Lower leg skin (tissue), 4 donors: ENCODE measurements around the gene MRPL12. TPM values are rescaled to one million over a fixed set of nuclear protein-coding genes. Genes with fewer than 3 reads are reported as not detected.

Source experiments
- DNase-seq, 2 donors: peaks; one replicate each; pipeline ENCODE4 v3.0.0-alpha.2; 2019; ENCODE audit warnings: low spot score in 2 of 2
- H3K4me3 ChIP-seq: fragments of 200-600 bp; sonication (generic); 2 replicates; pipeline ENCODE4 v1.5.1; 2017; ENCODE audit warnings: mild to moderate bottlenecking, low read depth; ENCODE audit not compliant: poor library complexity, severe bottlenecking
- CTCF ChIP-seq, 3 donors: fragments of 450-650 bp; IDR thresholded peaks; one replicate each; pipeline ENCODE4 v1.5.1; 2016; ENCODE audit warnings: antibody characterized with exemption in 3 of 3, mild to moderate bottlenecking in 3 of 3, moderate library complexity in 2 of 3
- POLR2A ChIP-seq, 2 donors: fragments of 450-650 bp; IDR thresholded peaks; one replicate each; pipeline ENCODE4 v1.6.1; 2016 to 2017; ENCODE audit warnings: antibody characterized with exemption in 2 of 2, mild to moderate bottlenecking in 1 of 2, moderate library complexity in 1 of 2
- WGBS, 2 donors: methylation state at CpG; one replicate each; pipeline ENCODE4 v1.1.5; 2018; 5-methylcytosine and 5-hydroxymethylcytosine counted together
- intact Hi-C: fragments of 100-400 bp; cut with DNase I; formaldehyde crosslinking; loops from one replicate; pipeline ENCODE4 v1.15.0; 2023; ENCODE audit warnings: low total_unique reads
- total RNA-seq, 4 donors: library from RNA; depleted of rRNA; stranded (reverse); fragments of >200 nt; gene quantifications; one replicate each; pipeline ENCODE4 v1.1.0, GENCODE V29; 2016

The MRPL12 gene
- total RNA-seq, 4 donors from 2014 or later = 39.5 to 64.0 (median 43.1) TPM

- H3K4me3 ChIP-seq = no peak overlapping the region
- WGBS, 2 donors = 91 to 93% methylated on average over 27 to 28 of the region's 39 CpGs
- no peak for TF ChIP-seq CTCF (IDR thresholded peaks at IDR 0.05)
- TF ChIP-seq POLR2A (IDR thresholded peaks at IDR 0.05) = no peak
- intact Hi-C loops = no loop called here
- DNase-seq = no peak
Observed at GRCh38 chr17:81714412-81715106, 11.4 kb downstream of the MRPL12 start.

DNA sequence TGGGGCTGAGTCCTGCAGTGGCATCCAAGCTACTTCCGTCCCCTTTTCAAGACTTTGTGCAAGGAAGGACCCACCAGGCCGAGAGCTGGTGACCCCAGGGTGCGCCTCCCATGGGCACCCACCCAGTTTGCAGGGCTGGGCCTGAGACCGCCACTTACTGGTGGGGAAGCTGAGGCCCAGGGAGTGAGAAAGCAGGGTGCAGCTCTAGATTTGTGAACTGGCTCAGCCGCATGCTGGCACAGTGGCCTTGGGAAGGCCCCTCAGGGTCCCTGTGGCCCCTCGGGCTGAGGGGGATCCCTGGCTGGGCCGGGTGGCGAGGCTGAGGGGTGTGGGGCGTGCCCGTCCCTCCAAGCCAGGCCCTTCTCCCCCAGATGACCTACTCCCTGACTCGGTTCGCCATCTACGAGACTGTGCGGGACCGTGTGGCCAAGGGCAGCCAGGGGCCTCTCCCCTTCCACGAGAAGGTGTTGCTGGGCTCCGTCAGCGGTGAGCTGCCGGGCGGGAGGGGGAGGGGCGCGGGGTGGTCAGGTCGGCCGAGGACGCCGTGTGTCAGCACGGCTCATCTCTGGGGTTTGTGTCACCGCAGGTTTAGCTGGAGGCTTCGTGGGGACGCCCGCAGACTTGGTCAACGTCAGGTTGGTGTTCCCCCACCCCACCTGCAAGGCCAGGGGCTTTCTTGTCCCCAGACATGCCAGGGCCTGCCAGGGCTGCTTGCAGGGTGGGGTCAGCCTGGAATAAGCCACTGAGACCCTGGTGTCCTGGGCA, 12.1 kb downstream of the MRPL12 start:
- 92 to 97% methylated on average over 6 to 27 of the region's 32 CpGs for WGBS, 2 donors
- no peak overlapping the region for H3K4me3 ChIP-seq
- intact Hi-C loops = no loop called here
- no peak for DNase-seq
- TF ChIP-seq POLR2A (IDR thresholded peaks at IDR 0.05) (no peak), CTCF (IDR thresholded peaks at IDR 0.05) (no peak)

- no peak overlapping the region for H3K4me3 ChIP-seq
- TF ChIP-seq CTCF (IDR thresholded peaks at IDR 0.05) (no peak), POLR2A (IDR thresholded peaks at IDR 0.05) (no peak)
- DNase-seq = no peak
- intact Hi-C loops = no loop called here
- 82 to 86% methylated on average over 28 to 29 of the region's 43 CpGs for WGBS, 2 donors
Observed at GRCh38 chr17:81715872-81716673, 12.9 kb downstream of the MRPL12 start.

DNA sequence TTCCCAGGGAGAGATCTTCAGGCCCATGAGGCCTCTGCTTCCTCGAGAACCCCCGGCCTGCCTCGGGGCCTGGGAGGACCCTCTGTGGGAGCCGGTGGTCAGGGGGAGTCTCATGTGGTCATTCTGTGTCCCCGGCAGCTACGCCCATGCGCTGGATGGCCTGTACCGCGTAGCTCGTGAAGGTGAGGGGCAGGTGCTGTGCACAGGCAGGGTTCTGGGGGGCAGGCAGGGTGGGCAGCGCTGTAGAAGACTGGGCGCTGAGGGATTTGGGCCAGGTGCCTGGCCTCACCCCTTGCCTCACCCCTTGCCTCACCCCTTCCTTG, 13.5 kb downstream of the MRPL12 start:
- TF ChIP-seq CTCF (IDR thresholded peaks at IDR 0.05) = no peak
- 92 to 93% methylated on average over 5 to 8 of the region's 12 CpGs for whole genome bisulfite sequencing, 2 donors
- intact Hi-C loops = no loop called here
- DNase-seq = no peak
- H3K4me3 ChIP-seq = no peak overlapping the region

DNA sequence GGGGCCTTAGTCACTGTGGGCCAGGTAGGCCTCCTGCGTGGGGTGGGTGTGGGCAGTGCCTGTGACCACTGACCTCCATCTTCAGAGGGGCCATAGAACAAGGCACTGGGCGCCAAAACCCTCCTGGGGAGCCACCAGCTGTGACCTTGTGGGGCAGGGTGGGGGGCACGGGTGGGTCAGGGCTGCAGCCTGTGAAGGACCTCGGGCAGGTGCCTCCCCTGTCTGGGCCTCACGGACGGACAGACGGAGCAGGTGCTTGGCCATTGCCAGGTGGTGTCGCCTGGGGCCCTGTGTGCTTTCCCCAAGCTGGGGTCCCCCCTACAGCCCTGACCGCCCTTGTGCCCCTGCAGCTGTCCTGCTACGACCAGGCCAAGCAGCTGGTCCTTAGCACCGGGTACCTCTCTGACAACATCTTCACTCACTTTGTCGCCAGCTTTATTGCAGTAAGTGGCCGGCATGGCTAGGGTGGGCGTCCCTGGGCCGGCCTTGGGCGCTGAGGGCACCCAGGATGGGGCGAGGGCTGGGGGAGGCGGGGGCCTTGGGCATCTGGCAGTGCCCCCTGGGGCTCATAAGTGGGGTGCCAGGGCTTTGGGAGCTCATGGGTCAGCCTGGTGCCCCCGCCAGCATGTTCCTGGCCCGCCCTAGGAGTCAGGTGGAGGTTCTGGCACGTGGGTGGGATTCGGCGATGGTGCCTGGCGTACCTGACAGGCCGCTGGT, 14.0 kb downstream of the MRPL12 start:
- 98% methylated on average over 22 to 25 of the region's 25 CpGs for WGBS, 2 donors

More for the DNA sequence above, 14.0 kb downstream of the MRPL12 start:
- DNase-seq = no peak
- intact Hi-C loops = no loop called here
- H3K4me3 ChIP-seq = no peak overlapping the region
- TF ChIP-seq POLR2A (IDR thresholded peaks at IDR 0.05) (no peak), CTCF (IDR thresholded peaks at IDR 0.05) (no peak)
